C4-2B (cell line): ENCODE measurements around the gene BTN2A1.

ENCODE experiments used
- H3K27ac ChIP-seq: fragments of 450-650 bp; 2 replicates; pipeline ENCODE4 v1.5.1; 2017
- ZFX ChIP-seq: fragments of 450-650 bp; IDR thresholded peaks from 2 replicates; pipeline ENCODE4 v1.6.1; 2017
- TF ChIP-seq, protein P1 (sequence below): fragments of 450-650 bp; conservative IDR thresholded peaks from 2 replicates; pipeline ENCODE4 v1.5.1; 2017; ENCODE audit warnings: mild to moderate bottlenecking

BTN2A1 gene

DNA sequence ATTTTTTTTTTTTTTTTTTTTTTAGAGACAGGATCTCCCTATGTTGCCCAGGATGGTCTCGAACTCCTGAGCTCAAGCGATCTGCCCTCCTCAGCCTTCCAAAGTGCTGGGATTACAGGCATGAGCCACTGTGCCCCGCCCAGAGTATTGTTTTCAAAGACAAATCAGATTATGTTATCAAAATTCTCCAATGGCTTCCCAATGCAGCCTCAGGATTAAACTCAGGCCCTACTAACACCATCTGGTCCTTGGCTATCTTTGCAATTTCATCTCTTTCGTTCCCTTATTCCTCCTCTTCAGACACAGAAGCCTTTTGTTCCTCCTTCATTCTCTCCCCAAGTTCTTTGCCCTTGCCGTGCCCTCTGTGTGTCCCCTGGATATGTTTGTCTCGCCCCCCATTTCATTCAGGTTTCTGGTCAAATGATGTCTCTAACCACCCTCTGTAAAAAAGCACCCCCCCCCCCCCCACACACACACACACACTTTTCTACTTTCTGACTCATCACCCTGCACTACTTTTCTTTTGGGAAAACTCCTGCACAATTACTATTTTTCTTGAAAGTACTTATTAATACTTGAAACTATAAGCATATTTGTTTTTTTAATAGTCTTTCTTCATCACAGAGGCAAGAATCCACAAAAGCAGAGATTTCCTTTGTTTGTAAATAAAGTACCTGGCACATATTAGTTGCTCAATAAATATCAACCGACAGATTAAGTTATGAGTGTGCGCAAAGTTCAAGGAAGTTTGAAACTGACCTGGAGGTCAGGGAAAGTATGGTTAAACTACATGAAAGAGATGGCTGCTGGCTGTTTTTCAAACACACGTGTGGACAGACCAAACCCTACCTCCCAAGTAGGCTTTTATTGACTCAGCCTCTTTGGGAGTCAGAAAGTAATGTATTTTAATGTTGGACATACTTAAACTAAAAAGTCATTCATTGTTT, 59.0 kb downstream of the BTN2A1 start:
- no peak overlapping the region for H3K27ac ChIP-seq
- TF ChIP-seq ZFX: no peak
- TF ChIP-seq, protein P1, sequence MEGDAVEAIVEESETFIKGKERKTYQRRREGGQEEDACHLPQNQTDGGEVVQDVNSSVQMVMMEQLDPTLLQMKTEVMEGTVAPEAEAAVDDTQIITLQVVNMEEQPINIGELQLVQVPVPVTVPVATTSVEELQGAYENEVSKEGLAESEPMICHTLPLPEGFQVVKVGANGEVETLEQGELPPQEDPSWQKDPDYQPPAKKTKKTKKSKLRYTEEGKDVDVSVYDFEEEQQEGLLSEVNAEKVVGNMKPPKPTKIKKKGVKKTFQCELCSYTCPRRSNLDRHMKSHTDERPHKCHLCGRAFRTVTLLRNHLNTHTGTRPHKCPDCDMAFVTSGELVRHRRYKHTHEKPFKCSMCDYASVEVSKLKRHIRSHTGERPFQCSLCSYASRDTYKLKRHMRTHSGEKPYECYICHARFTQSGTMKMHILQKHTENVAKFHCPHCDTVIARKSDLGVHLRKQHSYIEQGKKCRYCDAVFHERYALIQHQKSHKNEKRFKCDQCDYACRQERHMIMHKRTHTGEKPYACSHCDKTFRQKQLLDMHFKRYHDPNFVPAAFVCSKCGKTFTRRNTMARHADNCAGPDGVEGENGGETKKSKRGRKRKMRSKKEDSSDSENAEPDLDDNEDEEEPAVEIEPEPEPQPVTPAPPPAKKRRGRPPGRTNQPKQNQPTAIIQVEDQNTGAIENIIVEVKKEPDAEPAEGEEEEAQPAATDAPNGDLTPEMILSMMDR: no peak
